C4-2B (cell line): ENCODE measurements around the gene ANKS1B.

ENCODE experiments used
- CTCF ChIP-seq: fragments of 450-650 bp; conservative IDR thresholded peaks from 2 replicates; pipeline ENCODE4 v1.5.1; 2017; ENCODE audit warnings: mild to moderate bottlenecking
- ZFX ChIP-seq: fragments of 450-650 bp; IDR thresholded peaks from 2 replicates; pipeline ENCODE4 v1.6.1; 2017

GRCh38 chr12:98740751-98741150 lies 1244.0 kb downstream of the ANKS1B start:
- TF ChIP-seq CTCF: no peak
- no peak for TF ChIP-seq ZFX
